HepG2 (cell line): ENCODE data around the gene KIF5B. TPM values are rescaled to one million over a fixed set of nuclear protein-coding genes. Genes with fewer than 3 reads are reported as not detected.

Source experiments
- AFF4 ChIP-seq: sonication (generic); formaldehyde crosslinking; IDR thresholded peaks from 2 replicates; pipeline ENCODE4 v1.4.0; 2020; ENCODE audit warnings: missing genetic modification reagents
- FOSL2 ChIP-seq: sonication (generic); formaldehyde crosslinking; IDR thresholded peaks from 2 replicates; pipeline ENCODE4 v1.4.0; 2020; ENCODE audit warnings: missing genetic modification reagents
- MBNL3 ChIP-seq: fragments of 250-450 bp; sonication (Bioruptor Pico); conservative IDR thresholded peaks from 2 replicates; pipeline ENCODE4 v1.8.0; 2022; ENCODE audit warnings: mild to moderate bottlenecking, inconsistent platforms
- NFRKB ChIP-seq: fragments of 450-650 bp; IDR thresholded peaks from 2 replicates; pipeline ENCODE4 v1.6.1; 2017
- PAF1 ChIP-seq: IDR thresholded peaks from 2 replicates; pipeline ENCODE4 v1.6.1; 2016; ENCODE audit warnings: missing genetic modification reagents, missing compliant biosample characterization
- SP1 ChIP-seq, 2 experiments: fragments of 450-650 bp in 1 of 2; sonication (generic) in 1 of 2; formaldehyde crosslinking in 1 of 2; IDR thresholded peaks; 2 replicates each; pipeline versions ENCODE4 v1.4.0 to v1.6.1; 2016 to 2020; ENCODE audit warnings: missing genetic modification reagents in 1 of 2
- ZBTB44 ChIP-seq: sonication (generic); formaldehyde crosslinking; IDR thresholded peaks from 2 replicates; pipeline ENCODE4 v1.4.0; 2020; ENCODE audit warnings: missing genetic modification reagents
- ZFP62 ChIP-seq: sonication (generic); formaldehyde crosslinking; IDR thresholded peaks from 2 replicates; pipeline ENCODE4 v1.4.0; 2020; ENCODE audit warnings: missing genetic modification reagents
- ZFP82 ChIP-seq: sonication (generic); formaldehyde crosslinking; IDR thresholded peaks from 2 replicates; pipeline ENCODE4 v1.5.1; 2020; ENCODE audit warnings: mild to moderate bottlenecking, missing genetic modification reagents, borderline replicate concordance
- ZHX2 ChIP-seq, 2 experiments: sonication (generic) in 1 of 2; formaldehyde crosslinking in 1 of 2; IDR thresholded peaks; 2 replicates each; pipeline versions ENCODE4 v1.6.1 to v1.9.0; 2014 to 2022; ENCODE audit warnings: antibody characterized with exemption in 1 of 2, borderline replicate concordance in 1 of 2, inconsistent platforms in 1 of 2, low read depth in 1 of 2, missing genetic modification reagents in 1 of 2
- ZNF281 ChIP-seq: sonication (generic); formaldehyde crosslinking; IDR thresholded peaks from 2 replicates; pipeline ENCODE4 v1.4.0; 2020; ENCODE audit warnings: missing genetic modification reagents, borderline replicate concordance
- ZNF317 ChIP-seq: sonication (generic); formaldehyde crosslinking; IDR thresholded peaks from 2 replicates; pipeline ENCODE4 v1.5.0; 2020; ENCODE audit warnings: mild to moderate bottlenecking, missing genetic modification reagents
- polyA plus RNA-seq, 8 experiments: library from polyadenylated mRNA; depleted of rRNA in 3 of 8; stranded (reverse) in 7 of 8; unstranded in 1 of 8; fragments of >200 nt; fragmentation: Illumina TruSeq in 4 of 8; extraction: Trizol in 4 of 8; gene quantifications; 2 replicates each; pipeline versions ENCODE4 v1.2.1 to v1.2.3, GENCODE V29; 2011 to 2016; ENCODE audit warnings: low read depth in 4 of 8, missing spikeins in 1 of 8, mixed read lengths in 1 of 8; ENCODE audit not compliant: insufficient read depth in 1 of 8
- total RNA-seq, 5 experiments: library from RNA; depleted of rRNA; stranded (reverse); fragments of >200 nt; fragmentation: Illumina TruSeq; extraction: Trizol; gene quantifications; 2 replicates each; pipeline ENCODE4 v1.2.3, GENCODE V29; 2016; ENCODE audit warnings: low read depth in 1 of 5

The KIF5B gene
- total and polyA plus RNA-seq, 2 of the 13 experiments (the other 11 are each of a cell fraction or from before 2014, with no cell fraction given): 34.3 to 133 TPM

GRCh38 chr10:32059472-32059871, 3.2 kb upstream of the KIF5B start (continued):
- TF ChIP-seq ZBTB44: no peak
- no peak for TF ChIP-seq AFF4 (CRISPR knock-in tag)
- TF ChIP-seq MBNL3 (CRISPR knock-in tag): no peak
- no peak for TF ChIP-seq ZNF281 (CRISPR knock-in tag)
- no peak for TF ChIP-seq ZHX2 (IDR thresholded peaks at IDR 0.05; ENCODE audit: low read depth)
- TF ChIP-seq ZHX2 (CRISPR knock-in tag; IDR thresholded peaks at IDR 0.05; ENCODE audit: borderline replicate concordance): no peak
- no peak for TF ChIP-seq ZFP62 (CRISPR knock-in tag)
- no peak for TF ChIP-seq SP1 (IDR thresholded peaks at IDR 0.05)
- no peak for TF ChIP-seq SP1 (CRISPR knock-in tag; IDR thresholded peaks at IDR 0.05)
- TF ChIP-seq PAF1 (CRISPR knock-in tag): no peak
- TF ChIP-seq NFRKB: no peak
- TF ChIP-seq FOSL2 (CRISPR knock-in tag): 0 out of 2 replicates have a peak, but pooled peaks have one; percentile 19
- 0 out of 2 replicates have a peak, but pooled peaks have one; percentile 24 for TF ChIP-seq ZNF317
- TF ChIP-seq ZFP82 (CRISPR knock-in tag): no peak
